GM12878 (cell line): ENCODE measurements around the gene TASOR. TPM values are rescaled to one million over a fixed set of nuclear protein-coding genes. Genes with fewer than 3 reads are reported as not detected.

ENCODE experiments used
- ATAC-seq: fragments of 200-7000 bp; cut with Tn5 transposase; 3 replicates; pipeline ENCODE4 v1.9.1; 2020; ENCODE audit warnings: mild to moderate bottlenecking, moderate library complexity
- BruUV-seq: library from RNA; stranded (reverse); fragments of 400-500 nt; replicated peaks from 2 replicates; lab custom pipeline; 2021; lab: Mats Ljungman, UMichigan
- CTCF ChIA-PET: fragments of 300-600 bp; sonication (Branson Sonifier 250); formaldehyde crosslinking; extraction: SDS; loops from one replicate; lab custom pipeline; 2021; ENCODE audit warnings: inconsistent platforms; lab: Yijun Ruan, JAX
- POLR2A ChIA-PET: fragments of 350-600 bp; formaldehyde crosslinking; extraction: SDS; loops from one replicate; lab custom pipeline; 2021; ENCODE audit warnings: inconsistent platforms; lab: Charles Lee
- RAD21 ChIA-PET: fragments of 300-600 bp; sonication (Branson Sonifier 250); formaldehyde crosslinking; loops from one replicate; lab custom pipeline; 2023; ENCODE audit warnings: antibody characterized with exemption; ENCODE audit not compliant: unreplicated experiment; lab: Charles Lee
- SMC1A ChIA-PET: fragments of 300-600 bp; sonication (Branson Sonifier 250); formaldehyde crosslinking; loops from one replicate; lab custom pipeline; 2023; ENCODE audit not compliant: unreplicated experiment, uncharacterized antibody; lab: Charles Lee
- DNase-seq: peaks from one replicate; pipeline ENCODE4 v3.0.0-alpha.2; 2011; ENCODE audit warnings: low read depth, low spot score
- FAIRE-seq: peaks from 3 replicates; lab custom pipeline; 2011; peaks lifted over from hg19 to GRCh38; lab: Jason Lieb, UNC
- H2AFZ ChIP-seq: 2 replicates; pipeline ENCODE4 v1.6.0; 2011; ENCODE audit warnings: low read depth, low read length, control low read depth; ENCODE audit not compliant: control insufficient read depth
- H3K27ac ChIP-seq: 2 replicates; pipeline ENCODE4 v1.5.1; 2011; ENCODE audit warnings: control low read depth; ENCODE audit not compliant: control insufficient read depth, insufficient read depth
- H3K27me3 ChIP-seq, 2 experiments: replicated peaks in 1 of 2; 2 replicates each; pipeline versions ENCODE4 v1.6.0 to v1.6.1; 2011; ENCODE audit warnings: low read length in 1 of 2; ENCODE audit not compliant: control insufficient read depth in 2 of 2, insufficient read depth in 2 of 2
- H3K36me3 ChIP-seq, 2 experiments: 2 replicates each; pipeline ENCODE4 v1.5.1; 2011; ENCODE audit warnings: low read length in 1 of 2; ENCODE audit not compliant: control insufficient read depth in 2 of 2, insufficient read depth in 2 of 2
- H3K4me1 ChIP-seq: 2 replicates; pipeline ENCODE4 v1.6.1; 2011; ENCODE audit warnings: mild to moderate bottlenecking, low read length, moderate library complexity, mixed read lengths; ENCODE audit not compliant: control insufficient read depth, insufficient read depth
- H3K4me2 ChIP-seq: 2 replicates; pipeline ENCODE4 v1.6.0; 2011; ENCODE audit warnings: control low read depth; ENCODE audit not compliant: control insufficient read depth, insufficient read depth
- H3K4me3 ChIP-seq: fragments of 200-600 bp; sonication (generic); 2 replicates; pipeline ENCODE4 v1.5.1; 2016
- H3K79me2 ChIP-seq: 2 replicates; pipeline ENCODE4 v1.6.0; 2011; ENCODE audit warnings: low read length; ENCODE audit not compliant: control insufficient read depth, insufficient read depth
- H3K9ac ChIP-seq: 2 replicates; pipeline ENCODE4 v1.8.0; 2011; ENCODE audit warnings: low read length, control low read depth, mixed read lengths; ENCODE audit not compliant: control insufficient read depth, insufficient read depth
- H3K9me3 ChIP-seq: replicated peaks from 3 replicates; pipeline ENCODE4 v1.5.1; 2011; ENCODE audit warnings: mild to moderate bottlenecking, low read length; ENCODE audit not compliant: control insufficient read depth, insufficient read depth
- H4K20me1 ChIP-seq: 2 replicates; pipeline ENCODE4 v1.6.0; 2011; ENCODE audit not compliant: control insufficient read depth, insufficient read depth
- ESRRA ChIP-seq: IDR thresholded peaks from 2 replicates; pipeline ENCODE4 v1.6.1; 2012; ENCODE audit warnings: mild to moderate bottlenecking, low read length, improper control_type of control experiment
- HCFC1 ChIP-seq: fragments of 150-350 bp; IDR thresholded peaks from 2 replicates; pipeline ENCODE4 v1.6.1; 2014; ENCODE audit warnings: low read length
- JUND ChIP-seq: IDR thresholded peaks from 2 replicates; pipeline ENCODE4 v1.6.1; 2012; ENCODE audit warnings: low read depth, mild to moderate bottlenecking, low read length, improper control_type of control experiment, moderate library complexity
- PAX5 ChIP-seq: IDR thresholded peaks from 2 replicates; pipeline ENCODE4 v1.6.1; 2011; ENCODE audit warnings: low read depth, low read length, borderline replicate concordance
- RUNX3 ChIP-seq: IDR thresholded peaks from 2 replicates; pipeline ENCODE4 v1.6.1; 2012; ENCODE audit warnings: low read length, inconsistent platforms
- SMC3 ChIP-seq: IDR thresholded peaks from 2 replicates; pipeline ENCODE4 v1.6.1; 2011; ENCODE audit warnings: low read length, improper control_type of control experiment, borderline replicate concordance
- TBL1XR1 ChIP-seq: IDR thresholded peaks from 2 replicates; pipeline ENCODE4 v1.6.1; 2012; ENCODE audit warnings: low read depth, low read length, improper control_type of control experiment
- ZNF622 ChIP-seq: fragments of 450-650 bp; IDR thresholded peaks from 2 replicates; pipeline ENCODE4 v1.6.1; 2017; ENCODE audit warnings: mild to moderate bottlenecking, inconsistent platforms
- WGBS: methylation state at CpG from one replicate; pipeline ENCODE4 v1.1.6; 2016; ENCODE audit warnings: low lambda C conversion rate; ENCODE audit not compliant: insufficient replicate concordance, insufficient coverage; ENCODE audit errors: missing lambda C conversion rate; 5-methylcytosine and 5-hydroxymethylcytosine counted together
- in situ Hi-C: fragments of 300-500 bp; cut with MboI; formaldehyde crosslinking; loops from 9 replicates; pipeline ENCODE4 v1.14.3; 2018; ENCODE audit warnings: mixed read lengths
- intact Hi-C: fragments of 100-400 bp; cut with micrococcal nuclease; formaldehyde crosslinking; loops from one replicate; pipeline ENCODE4 v1.14.2; 2022; ENCODE audit not compliant: unreplicated experiment
- polyA plus RNA-seq, 11 experiments: library from polyadenylated mRNA; depleted of rRNA in 4 of 11; unstranded in 6 of 11; stranded (reverse) in 5 of 11; fragments of >200 nt; fragmentation: Nextera tagmentation in 4 of 11; fragmentation: Illumina TruSeq in 1 of 11; extraction: Ambion mirVana in 4 of 11; extraction: Trizol in 1 of 11; gene quantifications; 1 replicate in 1 of 11; 2 replicates in 10 of 11; pipeline versions ENCODE4 v1.2.1 to v1.2.3, GENCODE V29; 2011 to 2016; ENCODE audit warnings: inconsistent platforms in 2 of 11, missing spikeins in 2 of 11, low read depth in 1 of 11
- total RNA-seq, 4 experiments: library from RNA; depleted of rRNA in 3 of 4; stranded (reverse); fragments of >200 nt in 3 of 4; fragmentation: Illumina TruSeq in 1 of 4; extraction: Trizol in 1 of 4; gene quantifications; 2 replicates each; pipeline versions ENCODE4 v1.2.1 to v1.2.3, GENCODE V29; 2013 to 2021

TASOR gene
- total and polyA plus RNA-seq, 10 of the 15 experiments (the other 5 are each of a cell fraction or from before 2014, with no cell fraction given): 29.6 to 95.1 (median 52.6) TPM

DNA sequence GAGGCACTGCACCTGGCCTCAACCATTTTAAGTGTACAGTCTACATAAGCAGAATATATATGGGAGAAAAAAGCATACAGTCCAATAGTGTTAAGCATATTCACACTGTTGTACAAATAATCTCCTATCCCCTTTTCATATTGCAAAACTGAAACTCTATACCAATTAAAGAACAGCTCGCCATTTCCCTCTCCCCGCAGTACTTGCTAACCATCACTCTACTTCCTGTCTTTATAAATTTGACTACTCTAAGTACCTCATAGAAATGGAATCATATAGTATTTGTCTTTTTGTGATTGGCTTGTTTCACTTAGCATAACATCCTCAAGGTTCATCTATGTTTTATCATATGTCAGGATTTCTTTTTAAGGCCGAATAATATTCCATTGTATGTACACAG is 21.6 kb upstream of the TASOR start:
- no peak overlapping the region for H3K4me2 ChIP-seq
- RAD21 ChIA-PET: interaction anchor here (0.9 to 7.4 kb wide), 13 partner anchors 9 to 291 kb away, joined by 3 to 388 read pairs (median 5); partner anchors contain the start of genes ARHGEF3 and TASOR
- no peak overlapping the region for H3K9ac ChIP-seq
- no peak overlapping the region for H3K4me3 ChIP-seq
- SMC1A ChIA-PET: interaction anchor here (0.6 to 7.6 kb wide), 21 partner anchors 11 to 287 kb away, joined by 3 to 411 read pairs (median 4); partner anchors contain the start of gene ARHGEF3
- 33% methylated on average over 3 of the region's 3 CpGs for WGBS
- no peaks in the 10 kb centered on the region for H3K27me3 ChIP-seq
- intact Hi-C loops: loop anchor here (10.0 kb wide), 1 partner anchor 360 kb away; the partner anchor contains the start of gene SPATA12
- H3K4me1 ChIP-seq: peaks cover 10% of the 10 kb centered on the region; the same call in 1 of the 2 replicates
- no peaks in the 10 kb centered on the region for H3K36me3 ChIP-seq
- H3K79me2 ChIP-seq: no peaks in the 10 kb centered on the region
- POLR2A ChIA-PET: interaction anchor here (0.6 to 5.6 kb wide), 6 partner anchors 33 to 284 kb away, joined by 3 to 74 read pairs (median 5); partner anchors contain the start of gene ARHGEF3
- in situ Hi-C loops: loop anchor here (5.0 kb wide), 1 partner anchor 288 kb away; no protein-coding TSS in a partner anchor
- FAIRE-seq (peak; percentile 49), DNase-seq (no peak), ATAC-seq (peak; percentile 81)
- no peak overlapping the region for H2AFZ ChIP-seq
- H3K9me3 ChIP-seq: no peaks in the 10 kb centered on the region; the same call in 2 of the 3 replicates
- CTCF ChIA-PET: interaction anchor here (0.8 to 8.5 kb wide), 16 partner anchors 8 to 291 kb away, joined by 3 to 429 read pairs (median 5); partner anchors contain the start of genes ARHGEF3 and TASOR
- TF ChIP-seq JUND (no peak), HCFC1 (no peak), ZNF622 (no peak), RUNX3 (0 out of 2 replicates have a peak, but pooled peaks have one; percentile 5), SMC3 (0 out of 2 replicates have a peak, but pooled peaks have one; percentile 6), PAX5 (no peak), TBL1XR1 (no peak), ESRRA (no peak)
- no peak overlapping the region for H3K27ac ChIP-seq
- H4K20me1 ChIP-seq: no peaks in the 10 kb centered on the region
- BruUV-seq: no TSS peak
